DND-41 (cell line): ENCODE data around the gene THUMPD3.

Source experiments
- EZH2 ChIP-seq: IDR thresholded peaks from 3 replicates; pipeline ENCODE4 v1.6.1; 2012; ENCODE audit warnings: borderline replicate concordance, low read depth, mild to moderate bottlenecking, moderate library complexity, low read length, inconsistent platforms; ENCODE audit not compliant: severe bottlenecking
- TF ChIP-seq, protein P1 (sequence below): IDR thresholded peaks from 2 replicates; pipeline ENCODE4 v1.5.1; 2012; ENCODE audit warnings: borderline replicate concordance, low read length, moderate library complexity, mild to moderate bottlenecking; ENCODE audit not compliant: poor library complexity, severe bottlenecking; ENCODE audit errors: extremely low read depth

DNA sequence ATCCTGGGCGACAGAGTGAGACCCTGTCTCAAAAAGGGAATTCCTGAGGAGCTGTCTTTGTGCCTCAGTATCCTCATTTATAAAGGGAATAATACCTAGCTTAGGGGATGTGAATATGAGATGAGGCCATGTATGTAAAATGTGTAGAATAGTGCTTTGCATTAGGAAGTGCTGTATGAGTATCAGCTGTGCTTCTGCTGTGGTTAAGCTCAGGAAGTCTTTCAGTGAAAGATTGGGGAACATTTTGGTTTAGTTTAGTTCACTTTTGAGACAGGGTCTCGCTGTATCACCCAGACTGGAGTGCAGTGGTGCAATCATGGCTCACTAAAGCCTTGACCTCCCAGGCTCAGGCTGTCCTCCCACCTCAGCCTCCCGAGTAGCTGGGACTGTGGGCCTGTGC is 10.6 kb downstream of the THUMPD3 start:
- TF ChIP-seq, protein P1, sequence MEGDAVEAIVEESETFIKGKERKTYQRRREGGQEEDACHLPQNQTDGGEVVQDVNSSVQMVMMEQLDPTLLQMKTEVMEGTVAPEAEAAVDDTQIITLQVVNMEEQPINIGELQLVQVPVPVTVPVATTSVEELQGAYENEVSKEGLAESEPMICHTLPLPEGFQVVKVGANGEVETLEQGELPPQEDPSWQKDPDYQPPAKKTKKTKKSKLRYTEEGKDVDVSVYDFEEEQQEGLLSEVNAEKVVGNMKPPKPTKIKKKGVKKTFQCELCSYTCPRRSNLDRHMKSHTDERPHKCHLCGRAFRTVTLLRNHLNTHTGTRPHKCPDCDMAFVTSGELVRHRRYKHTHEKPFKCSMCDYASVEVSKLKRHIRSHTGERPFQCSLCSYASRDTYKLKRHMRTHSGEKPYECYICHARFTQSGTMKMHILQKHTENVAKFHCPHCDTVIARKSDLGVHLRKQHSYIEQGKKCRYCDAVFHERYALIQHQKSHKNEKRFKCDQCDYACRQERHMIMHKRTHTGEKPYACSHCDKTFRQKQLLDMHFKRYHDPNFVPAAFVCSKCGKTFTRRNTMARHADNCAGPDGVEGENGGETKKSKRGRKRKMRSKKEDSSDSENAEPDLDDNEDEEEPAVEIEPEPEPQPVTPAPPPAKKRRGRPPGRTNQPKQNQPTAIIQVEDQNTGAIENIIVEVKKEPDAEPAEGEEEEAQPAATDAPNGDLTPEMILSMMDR: no peak
- TF ChIP-seq EZH2: no peak
